Mesenteric fat pad (tissue), 1 donor: Measurements from ENCODE around the gene PANK4. TPM values are rescaled to one million over a fixed set of nuclear protein-coding genes. Genes with fewer than 3 reads are reported as not detected.

ENCODE experiments used
- DNase-seq: peaks from one replicate; pipeline ENCODE4 v3.0.0-alpha.2; 2020; ENCODE audit warnings: low spot score
- total RNA-seq: library from RNA; stranded (reverse); fragmentation: NEBNext Ultra II Directional; extraction: Animal tissue kit (Norgen Biotek cat#: 25700); gene quantifications from one replicate; pipeline ENCODE4 v1.2.1, GENCODE V29; 2021
- donor health status: DM: yes; HTN: yes; CAD: no.

PANK4 gene
- total RNA-seq, 1 donor from 2014 or later: 23.0 TPM

DNA sequence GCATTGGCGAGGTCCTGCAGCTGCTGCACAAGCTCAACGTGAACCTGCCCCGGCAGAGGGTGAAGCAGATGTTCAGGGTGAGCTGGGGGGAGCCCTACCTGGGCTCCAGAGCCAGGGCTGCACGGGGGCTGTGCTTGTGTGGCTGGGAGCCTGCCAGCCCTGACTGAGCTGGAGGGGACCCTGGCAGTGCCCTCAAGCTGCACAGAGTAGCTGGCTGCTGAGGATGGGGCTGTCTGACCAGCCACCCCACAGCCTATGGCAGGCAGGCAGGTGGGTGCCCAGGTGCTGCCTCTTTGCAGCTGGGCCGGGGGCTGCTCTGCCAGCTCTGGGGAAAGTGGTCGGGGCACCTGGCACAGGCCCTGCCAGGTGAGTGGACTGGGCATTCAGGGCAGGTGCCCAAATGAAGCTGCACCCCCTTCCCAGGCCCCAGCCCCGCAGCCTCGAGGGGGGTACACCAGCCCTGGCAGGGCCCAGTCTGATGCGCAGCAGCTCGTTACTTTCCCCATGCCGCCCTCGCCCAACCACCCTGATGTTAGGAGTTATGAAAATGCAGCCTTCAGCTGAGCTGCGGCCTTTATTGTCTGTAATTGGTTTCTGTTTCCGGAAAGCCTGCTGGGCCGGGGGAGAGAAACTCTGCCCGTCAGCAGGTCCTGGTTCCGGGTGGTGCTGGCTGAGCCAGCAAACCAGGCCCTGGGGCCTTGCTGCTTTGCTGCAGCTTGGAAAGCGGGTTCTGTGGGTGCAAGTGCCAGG lies 46.0 kb downstream of the PANK4 start:
- no peak for DNase-seq

DNA sequence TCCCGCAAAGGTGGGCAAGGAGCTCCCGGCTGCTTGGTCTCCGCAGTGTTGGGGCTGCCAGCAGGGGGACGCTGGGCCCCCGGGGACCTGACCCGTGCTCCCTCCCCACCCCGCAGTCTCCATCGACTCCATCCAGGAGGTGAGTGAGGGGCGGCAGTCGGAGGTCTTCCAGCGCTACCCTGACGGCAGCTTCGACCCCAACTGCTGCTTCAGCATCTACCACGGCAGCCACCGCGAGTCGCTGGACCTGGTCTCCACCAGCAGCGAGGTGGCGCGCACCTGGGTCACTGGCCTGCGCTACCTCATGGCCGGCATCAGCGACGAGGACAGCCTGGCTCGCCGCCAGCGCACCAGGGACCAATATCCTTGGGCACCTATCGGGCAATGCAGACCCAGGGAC lies 46.8 kb downstream of the PANK4 start:
- no peak for DNase-seq

DNA sequence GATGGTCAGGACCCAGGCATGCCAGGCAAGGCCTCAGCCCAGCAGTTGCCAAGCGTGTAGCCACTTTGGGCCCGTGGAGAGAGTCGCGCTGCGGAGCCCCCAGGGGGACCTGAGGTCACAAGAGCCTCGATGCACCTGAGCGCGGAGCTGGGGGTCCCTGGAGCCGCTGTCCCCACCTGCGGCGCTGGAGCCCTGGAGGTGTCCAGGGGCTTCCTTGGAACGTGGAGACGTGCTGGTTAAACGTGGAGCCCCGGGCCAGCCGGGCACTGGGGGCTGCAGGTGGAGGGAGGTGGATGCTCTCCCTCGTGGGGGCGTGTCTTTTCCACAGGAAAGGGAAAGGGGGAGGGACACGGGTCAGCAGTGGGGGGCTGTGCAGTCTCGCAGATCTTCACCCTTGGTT lies 47.2 kb downstream of the PANK4 start:
- DNase-seq: no peak

DNA sequence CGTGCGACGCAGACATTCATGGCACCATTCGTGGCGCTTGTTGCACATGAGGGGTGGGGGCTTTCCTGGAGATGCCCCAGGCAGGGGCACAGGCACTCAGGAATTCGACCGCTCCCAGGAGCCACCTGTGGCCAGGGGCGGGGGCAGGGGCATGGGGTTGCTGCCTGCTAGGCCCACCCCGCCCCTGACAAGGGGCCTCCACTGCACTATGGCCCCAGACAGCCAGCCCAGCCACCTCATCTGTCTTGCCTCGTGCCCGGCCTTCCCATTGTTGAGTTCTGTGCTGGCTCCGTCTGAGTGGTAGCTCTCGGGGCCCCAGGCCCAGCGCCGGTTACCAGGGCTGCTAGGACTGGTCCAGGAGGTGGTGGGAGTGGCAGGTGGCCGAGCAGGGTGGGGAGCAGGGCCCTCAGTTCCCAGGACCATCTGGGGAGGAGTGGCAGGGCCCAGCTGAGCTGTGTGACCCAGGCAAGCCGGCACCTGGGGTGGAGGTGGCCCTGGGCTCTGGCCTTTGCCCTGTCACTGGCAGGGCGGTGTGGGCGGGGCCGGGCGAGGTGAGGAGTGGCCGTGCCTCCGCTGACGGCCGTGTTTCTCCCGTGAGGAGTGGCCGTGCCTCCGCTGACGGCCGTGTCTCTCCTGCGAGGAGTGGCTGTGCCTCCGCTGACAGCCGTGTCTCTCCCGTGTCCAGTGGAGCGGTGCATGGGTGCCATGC lies 48.5 kb downstream of the PANK4 start:
- DNase-seq: no peak

DNA sequence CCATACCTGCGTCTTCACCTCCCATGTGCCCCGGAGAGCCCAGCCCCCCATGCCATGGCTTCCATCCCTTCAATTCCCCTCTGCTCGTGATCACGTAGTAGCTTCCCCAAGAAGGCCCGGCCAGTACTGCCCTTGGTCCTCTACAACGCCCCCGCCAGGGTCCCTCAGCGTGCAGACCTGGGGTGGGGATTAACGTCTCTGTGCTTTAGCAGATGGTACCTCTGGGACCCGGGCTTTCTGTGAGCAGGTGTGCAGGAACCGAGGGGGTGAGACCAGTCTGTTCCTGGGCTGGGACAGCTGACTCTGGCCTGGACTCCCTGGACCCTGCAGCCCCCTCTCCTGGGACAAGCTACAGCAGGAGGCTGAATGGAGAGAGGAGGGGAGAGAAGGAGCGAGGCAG lies 49.1 kb downstream of the PANK4 start:
- DNase-seq: no peak

DNA sequence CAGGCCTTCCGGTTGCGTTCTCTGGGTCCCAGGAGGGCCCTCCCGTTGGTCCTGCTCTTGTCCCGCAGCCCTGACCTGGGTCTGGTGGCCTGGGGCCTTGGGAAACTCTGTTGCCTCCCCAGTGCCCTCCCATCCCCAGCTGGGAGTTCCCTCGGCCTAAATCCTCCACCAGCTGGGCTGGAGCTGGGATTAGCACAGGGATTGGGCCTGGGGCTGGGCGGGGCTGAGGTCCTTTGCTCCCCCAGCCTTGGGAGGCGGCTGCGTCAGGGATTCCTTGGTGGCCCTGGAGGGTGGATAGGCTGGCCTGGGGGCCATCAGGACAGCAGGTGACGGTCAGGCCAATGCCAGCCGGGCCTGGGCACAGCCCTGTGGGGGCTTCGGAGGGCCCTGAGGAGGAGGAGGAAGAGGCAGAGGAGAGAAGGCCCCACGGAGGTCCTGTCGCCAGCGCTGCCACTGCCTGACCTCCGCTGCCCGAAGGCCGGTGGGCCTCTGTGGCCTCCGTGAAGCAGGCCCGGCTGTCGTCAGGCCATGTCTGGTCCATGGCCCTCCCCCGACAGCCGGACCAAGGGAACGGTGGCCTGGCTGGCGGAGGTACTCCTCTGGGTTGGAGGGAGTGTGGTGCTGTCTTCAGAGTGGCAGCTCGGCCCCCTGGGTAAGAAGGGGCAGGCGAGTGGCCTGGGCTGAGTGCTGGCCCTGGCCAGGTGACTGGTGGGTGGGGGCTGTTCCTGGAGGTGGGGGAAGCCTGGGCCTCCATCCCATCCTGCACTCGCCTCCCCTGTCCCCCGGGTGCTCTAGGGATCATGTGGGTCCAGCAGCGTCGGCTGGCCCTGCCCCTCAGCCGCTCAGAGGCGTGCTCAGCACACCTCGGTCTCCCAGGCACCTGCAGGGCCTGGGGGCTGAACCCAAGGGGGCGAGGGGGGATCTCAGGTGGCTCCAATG lies 50.1 kb downstream of the PANK4 start, which contains the start of gene PLCH2:
PLCH2 (plus strand) TSS at position 229 of the 939 bp plus-strand sequence; CDS start at position 529, 300 bp downstream.
- DNase-seq: no peak

DNA sequence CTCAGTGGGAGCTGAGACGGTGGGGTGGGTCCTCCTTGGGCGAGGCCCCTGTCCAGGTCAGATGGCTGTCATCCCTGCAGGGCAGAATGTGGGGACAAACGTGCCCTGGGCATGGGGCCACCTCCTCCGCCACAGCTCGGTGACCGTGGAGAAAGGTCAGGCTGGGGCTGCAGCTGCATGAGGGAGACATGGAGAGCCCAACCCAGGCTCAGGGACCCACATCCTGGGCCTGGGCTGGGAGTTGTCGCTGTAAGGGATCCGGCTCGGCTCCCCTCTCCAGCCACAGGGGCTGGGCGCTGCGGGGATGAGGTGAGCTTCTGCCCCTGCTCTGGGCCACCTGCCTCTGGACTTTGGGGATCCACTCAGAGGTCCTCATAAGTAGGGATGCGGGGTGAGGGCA lies 50.8 kb downstream of the PANK4 start:
- DNase-seq: no peak

DNA sequence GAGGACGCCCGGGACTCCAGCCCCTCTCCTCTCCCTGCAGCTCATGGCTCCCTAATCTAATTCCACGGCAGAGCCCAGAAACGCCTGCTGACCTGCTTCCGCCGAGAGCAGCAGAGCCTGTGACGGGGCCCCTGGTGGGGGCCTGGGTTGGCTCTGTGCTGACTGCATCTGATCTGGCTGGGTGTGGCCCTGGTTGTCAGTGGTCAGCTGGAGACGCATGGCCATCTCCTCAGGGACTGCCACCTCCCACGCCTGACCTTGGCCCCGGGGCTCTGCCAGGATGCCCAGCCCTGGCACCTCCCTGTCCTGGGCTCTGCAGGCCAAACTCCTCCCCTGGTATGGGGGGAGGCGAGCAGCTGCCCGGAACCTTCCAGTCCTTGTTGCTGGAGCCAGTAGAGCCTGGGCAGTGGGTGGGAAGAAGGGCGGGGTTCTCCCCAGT lies 51.4 kb downstream of the PANK4 start:
- no peak for DNase-seq

DNA sequence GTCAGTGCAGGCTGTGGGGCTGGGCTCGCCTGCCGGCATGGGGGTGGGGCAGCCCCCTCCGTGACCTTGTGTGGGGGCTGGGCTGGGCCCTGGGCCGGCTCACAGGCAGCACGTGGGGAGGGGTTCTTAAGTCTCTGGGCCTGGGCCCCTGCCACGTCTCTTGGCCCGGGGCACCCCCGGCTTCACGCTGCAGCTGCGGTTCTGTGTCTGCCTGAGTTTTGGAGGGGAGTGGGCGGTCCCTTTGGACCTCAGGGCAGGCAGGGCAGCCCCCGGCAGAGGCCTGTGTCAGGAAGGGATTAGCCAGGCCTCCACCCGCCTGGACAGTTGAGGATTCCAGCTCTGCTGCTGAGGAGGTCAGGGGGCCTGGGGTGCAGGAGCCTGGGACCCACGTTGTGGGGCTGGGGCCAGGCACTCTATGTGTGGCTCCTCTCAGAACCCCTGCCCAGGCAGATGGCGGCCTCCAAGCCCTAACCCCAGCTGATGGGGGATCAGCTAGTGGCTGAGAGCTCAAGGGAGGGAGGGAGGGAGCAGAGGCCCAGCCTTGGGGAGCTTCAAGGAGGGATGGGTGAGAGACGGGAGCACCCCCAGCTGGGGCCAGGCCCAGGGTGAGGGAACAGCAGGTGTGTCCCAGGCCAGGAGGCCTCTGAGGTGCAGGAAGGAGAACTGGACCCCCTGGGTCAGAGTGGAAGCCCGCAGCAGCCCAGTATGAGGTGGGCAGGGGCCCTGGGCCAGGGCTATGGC lies 52.1 kb downstream of the PANK4 start:
- no peak for DNase-seq

DNA sequence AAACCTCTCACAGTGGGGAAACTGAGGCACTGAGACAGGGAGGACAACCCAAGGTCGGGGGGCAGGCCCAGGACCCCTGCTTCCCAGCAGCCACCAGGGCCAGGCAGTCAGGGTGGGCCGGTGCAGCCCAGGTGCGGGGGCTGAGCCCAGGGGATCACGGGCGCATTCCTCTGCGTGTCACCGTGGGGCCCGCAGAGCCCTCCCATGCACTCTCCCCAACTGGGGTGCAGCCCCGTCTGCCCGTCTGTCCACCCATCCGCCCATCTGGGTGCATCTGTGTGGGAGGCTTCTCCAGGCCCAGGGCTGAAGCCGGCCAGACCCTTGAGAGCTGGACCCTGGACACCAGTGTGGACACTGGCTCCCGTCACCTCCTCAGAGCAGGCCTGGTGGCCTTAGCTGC lies 53.2 kb downstream of the PANK4 start:
- DNase-seq: no peak

DNA sequence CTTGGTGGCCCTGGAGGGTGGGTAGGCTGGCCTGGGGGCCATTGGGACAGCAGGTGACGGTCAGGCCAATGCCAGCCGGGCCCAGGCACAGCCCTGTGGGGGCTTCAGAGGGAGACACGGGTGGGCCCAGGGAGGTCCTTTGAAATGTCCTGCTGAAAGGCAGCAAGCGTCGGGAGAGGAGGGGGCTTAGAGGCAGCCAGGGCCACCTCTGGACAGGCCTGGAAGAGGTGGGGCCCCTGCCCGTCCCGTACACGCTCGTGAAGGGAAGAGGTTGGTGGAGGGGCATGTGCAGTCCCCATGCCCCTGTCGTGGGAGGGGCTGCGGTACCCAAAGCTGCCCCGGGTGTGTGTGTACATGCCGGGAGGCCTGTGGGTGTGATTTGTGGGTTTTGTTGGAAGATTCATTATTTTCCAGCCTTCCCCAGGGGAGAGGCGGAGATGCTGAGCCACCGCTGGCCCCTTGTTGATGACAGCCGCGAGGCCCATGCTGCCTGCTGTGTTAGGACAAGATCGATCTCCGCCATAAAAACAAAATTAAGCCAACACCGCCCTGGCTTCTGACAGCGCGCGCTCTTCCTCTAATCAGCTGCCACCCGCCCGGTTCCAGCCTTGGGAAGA lies 53.7 kb downstream of the PANK4 start:
- DNase-seq: no peak

DNA sequence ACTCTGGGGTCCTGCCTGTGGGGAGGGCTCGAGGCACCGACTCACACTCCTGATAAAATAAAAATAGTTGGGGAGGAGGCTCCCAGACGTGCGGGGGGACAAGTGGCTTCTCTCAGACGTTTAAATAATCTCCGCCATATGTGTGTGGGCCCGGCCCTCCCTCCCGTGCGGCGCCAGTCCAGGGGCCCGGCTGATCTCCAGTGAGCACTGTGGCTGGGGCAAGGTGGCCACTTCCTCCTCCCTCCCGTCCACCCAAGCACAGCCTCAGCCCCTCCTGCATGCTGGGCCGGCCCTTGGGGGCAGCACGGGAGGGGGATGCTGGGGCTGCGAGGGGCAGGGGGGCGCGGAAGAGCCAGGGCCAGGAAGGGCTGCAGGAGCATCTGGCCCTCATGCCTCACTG lies 54.3 kb downstream of the PANK4 start:
- DNase-seq: no peak

DNA sequence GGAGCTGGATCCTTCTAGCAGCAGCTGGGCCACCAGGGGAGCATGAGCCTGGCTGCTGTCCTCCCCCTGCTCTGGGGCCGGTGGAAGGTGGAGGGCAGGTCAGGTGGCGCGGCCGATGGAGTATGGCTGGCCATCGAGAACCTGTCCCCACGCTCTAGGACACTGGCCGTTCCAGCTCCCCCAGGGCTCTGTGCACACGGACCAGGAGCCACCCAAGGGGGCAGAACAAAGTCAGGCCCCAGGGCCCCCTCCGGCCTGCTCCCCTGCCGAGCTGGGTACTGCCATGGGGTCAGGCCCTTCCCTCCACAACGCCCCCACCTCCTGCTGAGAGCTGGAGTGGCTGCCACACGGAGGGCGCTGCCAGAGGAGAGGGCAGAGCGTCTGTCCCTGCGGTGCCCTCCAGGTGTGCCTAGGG lies 54.8 kb downstream of the PANK4 start:
- DNase-seq: no peak

DNA sequence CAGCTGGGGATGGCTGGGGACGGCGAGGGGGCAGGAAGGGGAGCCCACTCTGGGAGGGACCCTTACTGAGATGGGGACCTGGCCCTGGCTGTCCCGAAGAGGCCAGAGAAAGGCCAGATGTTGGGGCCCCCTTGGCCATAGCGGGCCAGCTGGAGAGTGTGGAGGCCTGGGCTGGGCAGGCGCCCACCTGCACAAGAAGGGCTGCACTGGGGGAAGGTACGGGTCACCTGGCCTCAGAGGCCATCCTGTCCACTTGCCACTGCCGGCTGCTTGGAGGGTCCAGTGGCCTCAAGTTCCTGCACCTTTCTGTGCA lies 55.3 kb downstream of the PANK4 start:
- no peak for DNase-seq

DNA sequence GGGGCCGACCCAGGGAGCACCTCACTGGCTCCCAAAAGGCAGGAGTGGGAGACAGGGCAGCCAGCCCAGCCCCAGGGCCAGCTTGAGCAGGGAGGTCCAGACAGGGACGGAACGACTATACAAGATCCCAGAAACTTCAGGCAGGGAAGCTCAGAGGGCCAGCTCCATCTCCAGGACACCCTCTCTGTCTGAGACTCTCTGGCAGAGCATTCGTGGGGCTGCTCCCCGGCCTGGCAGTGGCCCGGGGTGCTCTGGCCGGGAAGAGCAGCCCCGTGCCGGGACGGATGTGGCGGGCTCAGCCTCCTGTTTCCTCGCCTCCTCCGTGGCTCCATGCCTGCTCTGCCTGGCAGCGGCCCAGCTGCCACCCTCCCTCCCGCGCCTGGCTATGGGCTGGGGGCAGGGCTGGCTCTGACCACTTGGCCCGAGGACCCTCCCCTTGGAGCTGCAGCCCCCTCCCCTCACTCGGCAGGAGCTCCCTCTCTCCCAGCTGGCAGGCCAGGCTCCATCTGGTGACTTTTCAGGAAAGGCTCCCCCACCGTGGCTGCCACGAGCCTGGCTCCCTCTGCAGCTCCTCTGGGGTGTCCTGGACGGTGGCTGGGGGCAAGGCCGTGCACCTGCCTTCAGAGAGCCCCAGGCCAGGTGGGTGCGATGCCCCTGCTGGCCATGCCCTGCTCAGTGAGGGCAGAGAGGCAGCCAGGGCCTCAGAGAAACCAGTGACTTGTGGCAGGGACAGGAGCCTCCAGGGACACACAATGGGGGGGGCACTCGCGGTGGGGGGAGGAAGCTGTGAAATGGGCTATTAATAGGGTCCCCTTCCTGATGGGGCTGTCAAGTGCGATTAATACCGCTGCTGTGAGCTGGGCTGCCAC lies 55.9 kb downstream of the PANK4 start:
- DNase-seq: no peak

DNA sequence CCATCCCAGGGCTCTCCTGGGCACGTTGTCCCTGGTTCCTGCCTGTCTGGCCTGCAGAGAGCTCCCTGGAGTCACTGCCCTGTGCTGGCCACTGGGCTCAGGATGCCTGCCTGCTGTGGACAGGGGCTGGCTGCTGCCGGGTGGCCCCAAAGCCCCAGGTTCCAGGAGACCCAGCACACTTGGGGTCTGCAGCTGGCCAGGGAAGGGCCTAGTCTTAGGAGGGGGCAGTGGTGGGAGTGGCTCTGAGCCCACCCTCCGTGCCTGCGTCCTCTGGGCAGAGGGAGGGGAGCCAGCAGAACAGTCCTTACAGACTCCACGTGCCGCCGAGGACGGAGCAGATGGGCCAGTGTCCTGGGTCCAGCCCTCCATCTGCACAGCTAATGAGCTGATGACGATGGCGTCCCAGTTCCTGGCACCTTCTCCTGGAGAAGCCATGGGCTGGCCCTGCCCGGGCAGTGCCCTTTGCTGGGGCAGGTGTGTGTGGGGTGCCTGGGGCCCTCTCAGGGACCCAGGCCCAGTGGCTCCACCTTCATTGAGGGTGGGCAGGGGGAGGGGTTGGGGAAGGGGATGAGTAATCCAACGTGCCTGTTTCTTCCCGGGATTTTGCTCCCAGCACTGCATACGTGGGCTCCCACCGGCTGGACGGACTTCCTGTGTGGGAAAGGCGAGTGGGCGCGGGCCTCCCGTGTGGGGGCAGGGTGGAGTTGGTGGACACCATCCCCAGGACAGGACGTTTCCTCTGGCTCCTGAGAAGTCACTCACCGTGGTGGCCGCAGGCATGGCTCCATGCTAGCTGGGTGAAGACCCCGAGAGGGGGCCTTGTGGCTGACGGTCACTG lies 57.1 kb downstream of the PANK4 start:
- no peak for DNase-seq

DNA sequence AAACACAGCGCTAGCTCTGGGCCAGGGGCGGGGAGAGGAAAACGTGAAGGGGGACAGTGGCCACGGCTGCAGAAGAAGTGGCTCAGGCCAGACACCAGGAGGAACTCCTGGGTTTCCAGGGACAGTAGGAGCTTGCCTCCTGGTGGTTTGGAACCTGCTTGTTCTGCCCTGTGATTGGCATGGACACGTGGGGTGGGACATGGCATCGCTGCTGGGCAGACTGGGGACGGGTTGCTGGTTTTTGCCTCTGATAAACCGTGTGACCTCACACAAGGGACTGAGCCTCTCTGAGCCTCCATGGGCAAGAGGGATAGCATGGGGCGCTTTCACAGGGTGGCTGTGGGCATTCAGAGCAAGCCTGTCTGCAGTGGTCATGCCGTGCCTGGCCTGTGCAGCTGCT lies 57.9 kb downstream of the PANK4 start:
- DNase-seq: no peak

DNA sequence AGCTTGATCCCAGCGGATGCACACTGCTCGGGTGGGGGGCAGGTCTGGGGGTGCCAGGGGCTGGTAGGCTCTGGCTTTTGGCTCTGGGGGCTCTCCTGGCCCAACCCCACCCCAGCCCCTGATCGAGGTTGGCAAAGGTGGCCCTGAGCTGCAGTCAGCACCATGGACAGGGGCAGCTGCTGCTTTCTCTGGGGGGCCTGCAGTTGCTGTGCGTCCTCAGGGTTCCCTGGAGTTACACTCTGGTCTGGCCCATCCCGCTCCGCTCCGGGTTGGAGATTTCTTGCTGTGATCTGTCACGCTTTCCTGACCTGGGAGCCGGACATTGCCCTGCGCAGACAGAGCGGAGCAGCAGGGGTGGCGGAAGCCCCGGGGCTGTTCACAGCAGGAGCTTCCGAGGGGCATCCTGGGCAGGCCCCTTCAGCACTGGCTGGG lies 58.3 kb downstream of the PANK4 start:
- DNase-seq: no peak
